ENCODE measurements around the gene PDGFD. TPM values are rescaled to one million over a fixed set of nuclear protein-coding genes. Genes with fewer than 3 reads are reported as not detected.

Gene PDGFD
- total and polyA plus RNA-seq, 2 experiments from 2014 or later = 1.9 to 4.5 TPM

- Histone ChIP-seq H3K4me2 (no peak overlapping the region), H3K4me1 (ENCODE audit: insufficient read depth) (no peaks in the 10 kb centered on the region), H3K79me2 (replicated peaks; ENCODE audit: insufficient read depth) (no peaks in the 10 kb centered on the region), H3K27me3 (ENCODE audit: insufficient read depth) (no peaks in the 10 kb centered on the region), H4K20me1 (replicated peaks; ENCODE audit: insufficient read depth) (no peaks in the 10 kb centered on the region), H3K9me2 (ENCODE audit: insufficient read depth) (no peaks in the 10 kb centered on the region), H2AFZ (no peak overlapping the region), H3F3A (replicated peaks; ENCODE audit: low read depth) (no peaks in the 10 kb centered on the region), H3K36me3 (ENCODE audit: insufficient read depth) (no peaks in the 10 kb centered on the region), H3K4me3 (no peak overlapping the region), H3K27ac (ENCODE audit: low read depth) (no peak overlapping the region)
- no peak overlapping the region for H3K27ac Mint-ChIP-seq
- no peak for TF ChIP-seq NANOG (IDR thresholded peaks at IDR 0.05; ENCODE audit: borderline replicate concordance)
- no peak for TF ChIP-seq ZNF462 (CRISPR knock-in tag; IDR thresholded peaks at IDR 0.05)
- no peak for TF ChIP-seq STAT1 (IDR thresholded peaks at IDR 0.05; ENCODE audit: unreplicated experiment)
- no peak for TF ChIP-seq EZH2phosphoT487 (IDR thresholded peaks at IDR 0.05; ENCODE audit: unreplicated experiment)
- no peak for TF ChIP-seq CTCF (conservative IDR thresholded peaks at IDR 0.05; ENCODE audit: low read depth in 2 of 2)
- no peak for TF ChIP-seq ZNF114 (CRISPR knock-in tag; IDR thresholded peaks at IDR 0.05)
- TF ChIP-seq JUNB (IDR thresholded peaks at IDR 0.05; ENCODE audit: unreplicated experiment) = no peak
- no peak for TF ChIP-seq ZNF331 (CRISPR knock-in tag; IDR thresholded peaks at IDR 0.05; ENCODE audit: low read depth)
- no peak for TF ChIP-seq ETS1 (IDR thresholded peaks at IDR 0.05)
- TF ChIP-seq REST (IDR thresholded peaks at IDR 0.05; ENCODE audit: unreplicated experiment) = no peak
- TF ChIP-seq POLR2AphosphoS5 (IDR thresholded peaks at IDR 0.05; ENCODE audit: low read depth) = no peak
- TF ChIP-seq EZH2 (IDR thresholded peaks at IDR 0.05; ENCODE audit: low read depth, unreplicated experiment) = no peak
- TF ChIP-seq CREB1 (CRISPR knock-in tag; IDR thresholded peaks at IDR 0.05; ENCODE audit: low read depth) = no peak
- H3K27me3 Mint-ChIP-seq (ENCODE audit: insufficient read depth, low read depth, poor library complexity) = no peaks in the 10 kb centered on the region
- H3K4me1 Mint-ChIP-seq = peaks cover 17% of the 10 kb centered on the region; the same call in 2 of the 3 replicates
- H3K9me3 Mint-ChIP-seq = no peaks in the 10 kb centered on the region
- no peak overlapping the region for H3K4me3 Mint-ChIP-seq
- no peak for ATAC-seq
- no peak for DNase-seq (ENCODE audit: low spot score)
- no peaks in the 10 kb centered on the region for H3K36me3 Mint-ChIP-seq (ENCODE audit: low read depth)
Observed at GRCh38 chr11:104155375-104155774, 8.6 kb downstream of the PDGFD start.
